T-helper 17 cell (primary cell): ENCODE data around the gene APEH. TPM values are rescaled to one million over a fixed set of nuclear protein-coding genes. Genes with fewer than 3 reads are reported as not detected.
"Not testable (repeated sequence)": the region's sequence is repeated elsewhere in the genome, so short reads cannot be mapped to it uniquely, and the experiment has no call there.

Experiments used
- ATAC-seq: fragments of 150-1000 bp; cut with Tn5 transposase; 2 replicates; pipeline ENCODE4 v1.10.0; 2021; ENCODE audit warnings: mild to moderate bottlenecking, moderate library complexity
- DNase-seq, 3 donors: peaks; one replicate each; pipeline versions ENCODE4 v3.0.0 to v3.0.0-alpha.2; 2020 to 2021
- H3K9me3 ChIP-seq: one replicate; pipeline ENCODE4 v1.7.0; 2013; ENCODE audit warnings: low read length, mild to moderate bottlenecking; ENCODE audit not compliant: control insufficient read depth, poor library complexity, severe bottlenecking
- H3K27ac Mint-ChIP-seq: one replicate; pipeline ENCODE4 v1.8.0; 2022; ENCODE audit warnings: mild to moderate bottlenecking, moderate library complexity, mixed read lengths
- H3K27me3 Mint-ChIP-seq: one replicate; pipeline ENCODE4 v1.8.0; 2022; ENCODE audit warnings: mixed read lengths
- H3K36me3 Mint-ChIP-seq: one replicate; pipeline ENCODE4 v1.8.0; 2022; ENCODE audit warnings: low read depth, mixed read lengths
- H3K4me1 Mint-ChIP-seq: one replicate; pipeline ENCODE4 v1.8.0; 2022; ENCODE audit warnings: mild to moderate bottlenecking, mixed read lengths
- H3K4me3 Mint-ChIP-seq: one replicate; pipeline ENCODE4 v1.8.0; 2022; ENCODE audit warnings: mild to moderate bottlenecking, moderate library complexity, mixed read lengths
- total RNA-seq, 4 donors: library from RNA in 2 of 4; stranded (reverse) in 2 of 4; gene quantifications; one replicate each; pipeline ENCODE4 v1.2.3 and lab custom pipeline; 2022 to 2026

APEH gene
- total RNA-seq, 2 donors from 2014 or later: 61.2 to 71.0 TPM

- no peaks in the 10 kb centered on the region for H3K9me3 ChIP-seq
- Mint-ChIP-seq H3K27me3 (no peaks in the 10 kb centered on the region), H3K4me3 (no peak overlapping the region), H3K27ac (no peak overlapping the region), H3K4me1 (peaks cover 10% of the 10 kb centered on the region), H3K36me3 (peaks cover 10% of the 10 kb centered on the region)
- no peak for ATAC-seq
- no peak for DNase-seq
Observed at GRCh38 chr3:49681232-49681522, 7.0 kb downstream of the APEH start.

- no peaks in the 10 kb centered on the region for H3K27me3 Mint-ChIP-seq
- no peak for DNase-seq
- H3K4me3 Mint-ChIP-seq: no peak overlapping the region
- H3K36me3 Mint-ChIP-seq: peaks cover 10% of the 10 kb centered on the region
- ATAC-seq: no peak
- no peaks in the 10 kb centered on the region for H3K9me3 ChIP-seq
- no peak overlapping the region for H3K27ac Mint-ChIP-seq
- H3K4me1 Mint-ChIP-seq: peaks cover 9% of the 10 kb centered on the region
Observed at GRCh38 chr3:49681543-49681942, 7.4 kb downstream of the APEH start.

DNA sequence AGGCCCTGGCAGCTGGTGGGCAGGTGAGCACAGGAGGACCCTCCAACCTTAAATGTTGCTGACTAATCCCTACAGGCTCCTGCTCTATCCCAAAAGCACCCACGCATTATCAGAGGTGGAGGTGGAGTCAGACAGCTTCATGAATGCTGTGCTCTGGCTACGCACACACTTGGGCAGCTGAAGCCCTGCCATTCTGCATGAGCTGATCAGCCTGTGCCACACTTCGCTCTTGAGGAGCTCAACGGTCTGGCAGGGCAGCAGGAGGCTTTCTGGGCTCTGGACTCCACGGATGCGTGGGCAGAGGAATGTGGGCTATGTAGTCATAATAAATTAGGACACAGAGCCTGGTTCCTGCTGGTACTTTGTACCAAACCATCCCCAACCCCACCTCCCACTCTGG lies 9.0 kb downstream of the APEH start:
- peaks cover 5% of the 10 kb centered on the region for H3K27me3 Mint-ChIP-seq
- no peaks in the 10 kb centered on the region for H3K9me3 ChIP-seq
- H3K4me1 Mint-ChIP-seq: peaks cover 9% of the 10 kb centered on the region
- H3K27ac Mint-ChIP-seq: no peak overlapping the region
- no peak overlapping the region for H3K4me3 Mint-ChIP-seq
- ATAC-seq (no peak), DNase-seq (no peak)
- H3K36me3 Mint-ChIP-seq: peaks cover 10% of the 10 kb centered on the region

DNA sequence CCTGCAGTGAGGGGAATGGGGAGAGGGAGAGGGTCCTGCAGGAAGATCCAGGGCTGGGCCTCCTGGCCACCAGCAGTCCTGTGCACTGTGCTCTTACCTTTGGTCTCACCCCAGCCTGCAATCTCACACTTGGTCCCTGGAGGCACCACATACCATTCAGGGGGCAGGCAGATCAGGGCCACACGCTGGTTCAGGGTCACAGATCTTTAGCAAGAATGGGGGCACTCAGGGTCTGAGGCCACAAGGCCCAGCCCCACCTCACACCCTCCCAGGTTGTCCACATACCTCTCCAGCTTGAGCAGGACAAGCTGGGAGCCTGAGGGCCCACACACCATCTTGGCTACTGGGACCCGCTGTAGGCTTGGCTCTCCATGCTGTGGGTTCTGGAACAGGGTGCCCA lies 10.3 kb downstream of the APEH start:
- not testable (repeated sequence) for H3K9me3 ChIP-seq, DNase-seq, H3K36me3 Mint-ChIP-seq, ATAC-seq, H3K27me3 Mint-ChIP-seq, H3K4me3 Mint-ChIP-seq, H3K27ac Mint-ChIP-seq
- H3K4me1 Mint-ChIP-seq: peaks cover 18% of the 10 kb centered on the region

- peak overlapping the region; percentile 21 for H3K4me3 Mint-ChIP-seq
Observed at GRCh38 chr3:49685103-49685502, 11.0 kb downstream of the APEH start.

GRCh38 chr3:49685846-49686245 lies 11.7 kb downstream of the APEH start:
- H3K27me3 Mint-ChIP-seq, H3K36me3 Mint-ChIP-seq, DNase-seq, H3K27ac Mint-ChIP-seq, H3K9me3 ChIP-seq, ATAC-seq: not testable (repeated sequence)
- Mint-ChIP-seq H3K4me3 (peak overlapping the region; percentile 71), H3K4me1 (peaks cover 21% of the 10 kb centered on the region)

More at GRCh38 chr3:49685103-49685502, 11.0 kb downstream of the APEH start:
- H3K9me3 ChIP-seq, H3K27ac Mint-ChIP-seq, ATAC-seq, DNase-seq, H3K36me3 Mint-ChIP-seq, H3K27me3 Mint-ChIP-seq: not testable (repeated sequence)
- peaks cover 17% of the 10 kb centered on the region for H3K4me1 Mint-ChIP-seq

DNA sequence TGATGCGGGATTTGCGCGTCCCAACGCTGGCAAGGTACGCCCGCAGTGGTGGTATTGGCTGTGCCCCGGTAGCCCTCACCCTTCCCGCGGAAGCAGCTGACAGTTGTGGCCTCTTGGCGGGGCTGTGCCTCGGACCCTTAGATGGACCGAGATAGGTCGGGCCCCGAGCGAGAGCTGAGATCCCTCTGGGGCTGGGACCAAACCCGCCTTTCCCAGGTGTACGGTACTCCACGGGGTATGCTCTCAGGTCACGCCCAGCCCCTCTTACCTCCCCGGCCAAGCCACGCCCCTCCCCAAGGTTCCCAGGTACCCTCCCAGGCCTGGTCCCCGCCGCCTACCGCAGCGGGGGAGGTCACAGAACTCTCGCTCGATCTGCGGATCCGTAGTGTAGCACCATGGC lies 12.2 kb downstream of the APEH start:
- peak in 1 of 3 donors; percentile 33 for DNase-seq
- not testable (repeated sequence) for H3K27ac Mint-ChIP-seq

DNA sequence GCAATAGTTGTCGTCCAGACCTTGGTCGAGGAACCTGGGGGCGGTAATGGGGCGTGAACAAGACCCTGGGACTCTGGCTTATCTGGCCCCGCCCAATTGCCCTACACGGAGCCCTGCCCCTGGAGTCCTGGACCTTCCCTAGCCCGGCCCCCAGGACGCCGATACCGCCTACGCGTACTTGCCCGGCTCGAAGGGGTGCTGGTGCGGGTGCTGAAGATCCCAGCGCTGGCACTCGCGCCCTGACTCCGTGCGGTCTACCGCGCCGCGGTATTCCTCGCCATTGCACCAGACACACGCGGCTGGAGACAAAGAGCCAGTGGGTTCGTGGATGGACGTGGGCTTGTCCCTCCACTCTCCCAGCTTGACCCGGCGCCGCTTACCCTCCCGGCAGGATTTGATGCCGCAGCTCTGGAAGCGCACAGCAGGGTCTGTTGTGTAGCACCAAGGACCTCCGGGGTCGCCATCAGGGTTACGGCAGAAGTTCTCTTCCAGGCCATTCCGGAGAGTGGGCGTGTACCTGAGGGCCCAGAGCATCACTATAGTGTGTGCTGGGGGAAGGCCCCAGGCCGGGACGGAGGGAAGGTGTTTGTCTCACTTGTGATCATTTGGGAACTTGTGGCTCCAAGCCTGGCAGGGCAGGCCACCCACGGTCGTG lies 12.7 kb downstream of the APEH start:
- not testable (repeated sequence) for H3K36me3 Mint-ChIP-seq, H3K9me3 ChIP-seq, H3K27me3 Mint-ChIP-seq, H3K27ac Mint-ChIP-seq
- H3K4me1 Mint-ChIP-seq: peaks cover 25% of the 10 kb centered on the region
- H3K4me3 Mint-ChIP-seq: peak overlapping the region; percentile 71
- ATAC-seq (peak; percentile 10), DNase-seq (peak in 1 of 3 donors; percentile 39)

More for the DNA sequence above, 12.2 kb downstream of the APEH start:
- not testable (repeated sequence) for H3K9me3 ChIP-seq, H3K27me3 Mint-ChIP-seq, H3K36me3 Mint-ChIP-seq
- peak overlapping the region; percentile 71 for H3K4me3 Mint-ChIP-seq
- H3K4me1 Mint-ChIP-seq: peaks cover 25% of the 10 kb centered on the region
- ATAC-seq: peak; percentile 24

DNA sequence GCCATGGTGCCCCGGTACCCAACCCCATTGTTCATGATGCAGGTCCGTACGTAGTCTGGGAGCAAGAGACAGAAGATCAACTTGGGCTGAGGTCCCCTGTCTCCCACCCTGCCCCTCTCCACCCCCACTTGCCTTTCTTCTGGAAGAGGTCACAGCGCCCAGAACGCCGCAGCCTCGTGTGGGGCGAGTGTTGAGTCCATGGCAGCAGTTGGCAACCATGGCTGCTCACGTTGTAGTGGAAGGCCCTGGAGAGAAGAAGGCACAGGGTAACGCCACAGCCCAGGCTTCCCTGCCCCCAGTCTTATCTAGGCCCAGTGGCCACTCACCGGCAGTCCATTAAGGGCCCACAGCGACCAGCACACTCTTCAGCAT lies 13.3 kb downstream of the APEH start:
- not testable (repeated sequence) for DNase-seq, H3K9me3 ChIP-seq, H3K27me3 Mint-ChIP-seq, H3K36me3 Mint-ChIP-seq, H3K27ac Mint-ChIP-seq, ATAC-seq
- peak overlapping the region; percentile 71 for H3K4me3 Mint-ChIP-seq
- H3K4me1 Mint-ChIP-seq: peaks cover 25% of the 10 kb centered on the region

GRCh38 chr3:49688338-49689045 lies 14.3 kb downstream of the APEH start:
- Mint-ChIP-seq H3K27ac (peak overlapping the region; percentile 98), H3K4me3 (peak overlapping the region; percentile 98), H3K4me1 (peaks cover 26% of the 10 kb centered on the region)
- H3K36me3 Mint-ChIP-seq, H3K9me3 ChIP-seq, H3K27me3 Mint-ChIP-seq, DNase-seq, ATAC-seq: not testable (repeated sequence)

GRCh38 chr3:49689046-49689907 lies 15.1 kb downstream of the APEH start, which contains the start of the genes MST1 and RNF123:
TSS of gene MST1 (minus strand) at chr3:49689474. CDS start at chr3:49688691, 783 bp downstream.
TSS of gene RNF123 (plus strand) at chr3:49689557. CDS start at chr3:49691166, 1,609 bp downstream.
- Mint-ChIP-seq H3K4me1 (peaks cover 26% of the 10 kb centered on the region), H3K36me3 (no peaks in the 10 kb centered on the region), H3K27ac (peak within 1 kb of the TSS; percentile 98), H3K4me3 (peak within 1 kb of the TSS; percentile 98), H3K27me3 (peaks cover 5% of the 10 kb centered on the region)
- peak; percentile 86 for ATAC-seq
- no peaks in the 10 kb centered on the region for H3K9me3 ChIP-seq
- peak; percentile 89 to 92 (median 90) for DNase-seq

- Mint-ChIP-seq H3K27ac (peak overlapping the region; percentile 98), H3K4me3 (peak overlapping the region; percentile 98), H3K4me1 (peaks cover 26% of the 10 kb centered on the region)
- H3K9me3 ChIP-seq, DNase-seq, H3K36me3 Mint-ChIP-seq, H3K27me3 Mint-ChIP-seq, ATAC-seq: not testable (repeated sequence)
Observed at GRCh38 chr3:49689908-49690624, 15.9 kb downstream of the APEH start.

DNA sequence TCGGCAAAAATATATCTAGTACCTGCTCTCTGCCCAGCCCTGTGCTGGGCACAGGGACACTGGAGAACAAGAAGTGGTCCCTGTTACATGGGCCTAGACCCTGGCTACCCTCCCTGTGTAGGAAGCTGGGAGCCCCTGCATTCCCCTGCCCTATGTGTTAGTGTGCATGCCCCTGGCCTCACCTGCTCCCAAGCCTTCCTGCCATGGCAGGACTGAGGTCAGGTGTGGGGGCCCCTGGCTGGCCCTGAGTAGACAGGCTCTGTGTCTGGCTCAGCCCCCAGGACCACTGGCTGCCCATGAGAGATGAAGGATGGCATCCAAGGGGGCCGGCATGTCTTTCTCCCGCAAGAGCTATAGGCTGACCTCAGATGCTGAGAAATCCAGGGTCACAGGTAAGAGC lies 16.7 kb downstream of the APEH start:
- Mint-ChIP-seq H3K4me1 (peaks cover 24% of the 10 kb centered on the region), H3K4me3 (peak overlapping the region; percentile 98)
- ATAC-seq, H3K9me3 ChIP-seq, DNase-seq, H3K36me3 Mint-ChIP-seq, H3K27me3 Mint-ChIP-seq, H3K27ac Mint-ChIP-seq: not testable (repeated sequence)
